ENCODE data around the gene PDGFA. TPM values are rescaled to one million over a fixed set of nuclear protein-coding genes. Genes with fewer than 3 reads are reported as not detected.

PDGFA gene
- total RNA-seq, 4 donors from 2014 or later, result 60.2 to 123 (median 104) TPM

DNA sequence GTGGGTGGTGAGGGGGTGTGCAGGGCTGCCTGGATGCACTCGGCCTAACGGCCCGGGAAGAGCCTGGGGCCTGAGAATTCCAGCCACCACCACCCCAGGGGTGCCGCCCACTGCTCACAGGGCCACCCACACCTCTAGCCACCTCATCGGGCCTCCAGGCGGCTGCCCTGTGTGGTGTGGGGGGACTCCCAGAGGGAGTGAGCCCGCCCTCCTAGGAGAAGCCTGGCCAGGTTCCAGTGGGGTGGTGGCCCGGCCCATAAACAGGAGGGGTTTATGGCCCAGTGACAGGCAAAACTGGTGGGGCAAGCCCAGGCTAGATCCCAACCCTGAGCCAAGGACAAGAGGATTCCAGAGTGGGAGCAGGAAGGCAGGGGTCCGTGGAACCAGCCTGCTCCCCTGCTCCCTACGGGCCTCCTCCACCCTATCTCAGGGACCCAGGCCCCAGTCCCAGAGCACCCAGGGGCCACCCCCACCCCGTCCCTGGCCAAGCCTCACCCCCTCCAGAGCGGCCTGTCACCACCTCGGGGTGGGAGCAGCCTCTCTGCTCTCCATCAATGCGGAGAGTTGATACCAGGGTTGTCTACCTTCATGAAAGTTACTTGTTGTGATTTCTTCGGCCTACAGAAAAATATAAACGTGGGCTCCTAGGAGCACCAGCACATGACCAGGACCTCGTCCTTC is 20.2 kb upstream of the PDGFA start:
- peak; percentile 94 for DNase-seq

DNA sequence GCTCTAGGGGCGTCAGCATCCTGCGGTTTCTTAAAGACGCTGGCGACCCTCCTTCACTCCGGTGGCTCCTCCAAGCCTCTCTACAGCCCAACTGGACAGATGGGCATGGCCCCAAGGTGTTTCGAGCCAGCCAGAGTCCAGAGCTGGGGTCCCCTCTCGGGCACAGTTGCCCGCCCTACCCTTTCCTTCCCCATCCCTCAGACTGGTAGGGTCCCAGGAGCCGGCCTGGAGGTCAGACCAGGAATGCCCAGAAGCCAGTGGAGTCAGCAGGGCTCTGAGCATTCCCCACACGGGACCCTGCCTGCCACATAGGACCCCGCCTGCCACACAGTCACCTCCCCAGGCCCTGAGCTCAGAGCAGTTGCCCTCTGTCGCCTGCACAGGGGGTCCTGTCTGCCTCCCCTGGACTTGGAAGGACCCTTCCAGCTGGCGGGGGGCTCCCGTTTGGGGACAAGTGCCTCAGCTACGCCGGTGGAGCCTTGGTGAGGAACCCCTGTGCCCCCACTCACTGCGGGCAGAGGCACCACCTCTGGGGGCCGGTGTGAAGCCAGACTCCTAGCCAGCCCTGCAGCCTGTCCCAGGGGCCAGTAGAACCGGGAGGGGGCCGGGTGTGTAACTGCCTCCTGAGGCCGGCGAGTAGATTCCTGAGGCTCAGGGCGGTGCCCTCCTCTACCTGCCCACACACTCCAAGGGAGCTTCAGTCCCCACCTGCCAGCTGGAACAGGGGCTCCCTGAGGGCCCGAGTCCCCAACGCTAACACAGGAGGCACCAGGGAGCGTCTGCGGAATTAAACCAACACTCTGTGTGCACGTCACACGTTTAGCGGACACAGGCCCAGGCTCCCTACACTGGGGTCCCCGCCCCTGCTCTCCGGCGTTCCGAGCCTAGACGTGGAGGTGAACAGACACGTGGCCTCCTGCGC is 19.4 kb upstream of the PDGFA start:
- in situ Hi-C loops (cut with MboI; ENCODE audit: low pct_ligation_motif_present in 1 of 4, low pct_unique_long_range_greater_than_20kb in 1 of 4, low sequenced_read_pairs in 3 of 4), result no loop called here
- intact Hi-C loops (cut with DNase I; ENCODE audit: low total_unique reads), result no loop called here
- H3K27me3 ChIP-seq, result no peaks in the 10 kb centered on the region
- peak overlapping the region; percentile 79 to 91 (median 86) for H3K27ac ChIP-seq
- peak; percentile 65 for DNase-seq
- WGBS, 2 donors (ENCODE audit: low coverage in 1 of 2), result 60% methylated on average over 31 of the region's 37 CpGs; no CpG with 5 or more reads in 1 of the 2 donors
- H3K36me3 ChIP-seq, result no peaks in the 10 kb centered on the region
- H3K4me1 ChIP-seq, result peaks cover 17 to 28% (median 24%) of the 10 kb centered on the region in 4 donors
- H3K4me3 ChIP-seq, result peak overlapping the region in 1 of 4 donors; percentile 11
- H3K9me3 ChIP-seq, result no peaks in the 10 kb centered on the region
- TF ChIP-seq, protein P1, sequence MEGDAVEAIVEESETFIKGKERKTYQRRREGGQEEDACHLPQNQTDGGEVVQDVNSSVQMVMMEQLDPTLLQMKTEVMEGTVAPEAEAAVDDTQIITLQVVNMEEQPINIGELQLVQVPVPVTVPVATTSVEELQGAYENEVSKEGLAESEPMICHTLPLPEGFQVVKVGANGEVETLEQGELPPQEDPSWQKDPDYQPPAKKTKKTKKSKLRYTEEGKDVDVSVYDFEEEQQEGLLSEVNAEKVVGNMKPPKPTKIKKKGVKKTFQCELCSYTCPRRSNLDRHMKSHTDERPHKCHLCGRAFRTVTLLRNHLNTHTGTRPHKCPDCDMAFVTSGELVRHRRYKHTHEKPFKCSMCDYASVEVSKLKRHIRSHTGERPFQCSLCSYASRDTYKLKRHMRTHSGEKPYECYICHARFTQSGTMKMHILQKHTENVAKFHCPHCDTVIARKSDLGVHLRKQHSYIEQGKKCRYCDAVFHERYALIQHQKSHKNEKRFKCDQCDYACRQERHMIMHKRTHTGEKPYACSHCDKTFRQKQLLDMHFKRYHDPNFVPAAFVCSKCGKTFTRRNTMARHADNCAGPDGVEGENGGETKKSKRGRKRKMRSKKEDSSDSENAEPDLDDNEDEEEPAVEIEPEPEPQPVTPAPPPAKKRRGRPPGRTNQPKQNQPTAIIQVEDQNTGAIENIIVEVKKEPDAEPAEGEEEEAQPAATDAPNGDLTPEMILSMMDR (IDR thresholded peaks at IDR 0.05), result no peak
- no peak for TF ChIP-seq EP300 (IDR thresholded peaks at IDR 0.05; ENCODE audit: low read depth)
- no peak for TF ChIP-seq POLR2AphosphoS5 (IDR thresholded peaks at IDR 0.05)
- peak; percentile 21 for TF ChIP-seq POLR2A (IDR thresholded peaks at IDR 0.05)

More for the DNA sequence above, 20.2 kb upstream of the PDGFA start:
- no peaks in the 10 kb centered on the region for H3K9me3 ChIP-seq
- H3K27ac ChIP-seq, result peak overlapping the region; percentile 79 to 91 (median 86)
- no peak overlapping the region for H3K4me3 ChIP-seq
- no peaks in the 10 kb centered on the region for H3K27me3 ChIP-seq
- 46% methylated on average over 17 of the region's 17 CpGs; no CpG with 5 or more reads in 1 of the 2 donors for WGBS, 2 donors (ENCODE audit: low coverage in 1 of 2)
- TF ChIP-seq POLR2A (IDR thresholded peaks at IDR 0.05), result peak; percentile 22
- peak in 2 of 3 donors; percentile 65 to 77 for TF ChIP-seq POLR2AphosphoS5 (IDR thresholded peaks at IDR 0.05)
- TF ChIP-seq EP300 (IDR thresholded peaks at IDR 0.05; ENCODE audit: low read depth), result peak; percentile 63
- TF ChIP-seq, protein P1 (IDR thresholded peaks at IDR 0.05), result peak in 1 of 5 experiments; percentile 14
- intact Hi-C loops (cut with DNase I; ENCODE audit: low total_unique reads) (no loop called here), in situ Hi-C loops (cut with MboI; ENCODE audit: low pct_ligation_motif_present in 1 of 4, low pct_unique_long_range_greater_than_20kb in 1 of 4, low sequenced_read_pairs in 3 of 4) (no loop called here)
- H3K36me3 ChIP-seq, result no peaks in the 10 kb centered on the region
- H3K4me1 ChIP-seq, result peaks cover 17 to 28% (median 24%) of the 10 kb centered on the region in 4 donors

- TF ChIP-seq EP300 (IDR thresholded peaks at IDR 0.05; ENCODE audit: low read depth), result peak; percentile 64
- TF ChIP-seq, protein P1 (IDR thresholded peaks at IDR 0.05), result no peak
- TF ChIP-seq POLR2A (IDR thresholded peaks at IDR 0.05), result peak; percentile 20
- peak in 1 of 3 donors; percentile 50 for TF ChIP-seq POLR2AphosphoS5 (IDR thresholded peaks at IDR 0.05)
- peaks cover 17 to 28% (median 24%) of the 10 kb centered on the region in 4 donors for H3K4me1 ChIP-seq
- in situ Hi-C loops (cut with MboI; ENCODE audit: low pct_ligation_motif_present in 1 of 4, low pct_unique_long_range_greater_than_20kb in 1 of 4, low sequenced_read_pairs in 3 of 4) (no loop called here), intact Hi-C loops (cut with DNase I; ENCODE audit: low total_unique reads) (no loop called here)
- H3K36me3 ChIP-seq, result no peaks in the 10 kb centered on the region
- peak; percentile 93 for DNase-seq
- H3K27ac ChIP-seq, result peak overlapping the region; percentile 79 to 91 (median 86)
- no peak overlapping the region for H3K4me3 ChIP-seq
- H3K27me3 ChIP-seq, result no peaks in the 10 kb centered on the region
- no peaks in the 10 kb centered on the region for H3K9me3 ChIP-seq
- 39% methylated on average over 19 of the region's 21 CpGs; no CpG with 5 or more reads in 1 of the 2 donors for WGBS, 2 donors (ENCODE audit: low coverage in 1 of 2)
Measured at GRCh38 chr7:537911-538634, 18.4 kb upstream of the PDGFA start.
